GM10847 (cell line): Measurements from ENCODE around the gene CDH12.

Source experiments
- POLR2A ChIP-seq: IDR thresholded peaks from 2 replicates; pipeline ENCODE4 v1.6.1; 2011; ENCODE audit not compliant: insufficient read length; ENCODE audit errors: extremely low read depth

Gene CDH12

GRCh38 chr5:21834863-21835262 is 1018.3 kb downstream of the CDH12 start:
- no peak for TF ChIP-seq POLR2A

- no peak for TF ChIP-seq POLR2A
Observed at GRCh38 chr5:21831145-21831787, 1021.9 kb downstream of the CDH12 start.

GRCh38 chr5:21826884-21827283 is 1026.3 kb downstream of the CDH12 start:
- TF ChIP-seq POLR2A, result no peak

GRCh38 chr5:21823588-21823987 is 1029.6 kb downstream of the CDH12 start:
- no peak for TF ChIP-seq POLR2A

GRCh38 chr5:21823076-21823574 is 1030.0 kb downstream of the CDH12 start:
- no peak for TF ChIP-seq POLR2A

GRCh38 chr5:21820527-21820926 is 1032.6 kb downstream of the CDH12 start:
- no peak for TF ChIP-seq POLR2A

GRCh38 chr5:21818370-21818720 is 1034.8 kb downstream of the CDH12 start:
- TF ChIP-seq POLR2A, result no peak

- no peak for TF ChIP-seq POLR2A
Observed at GRCh38 chr5:21817668-21818369, 1035.3 kb downstream of the CDH12 start.

GRCh38 chr5:21810737-21811316 is 1042.3 kb downstream of the CDH12 start:
- no peak for TF ChIP-seq POLR2A

GRCh38 chr5:21809611-21810010 is 1043.5 kb downstream of the CDH12 start:
- no peak for TF ChIP-seq POLR2A

- TF ChIP-seq POLR2A, result no peak
Observed at GRCh38 chr5:21807953-21808352, 1045.2 kb downstream of the CDH12 start.

GRCh38 chr5:21806943-21807342 is 1046.2 kb downstream of the CDH12 start:
- no peak for TF ChIP-seq POLR2A

- no peak for TF ChIP-seq POLR2A
Observed at GRCh38 chr5:21806271-21806670, 1046.9 kb downstream of the CDH12 start.

- TF ChIP-seq POLR2A, result no peak
Observed at GRCh38 chr5:21802869-21803490, 1050.2 kb downstream of the CDH12 start.

- TF ChIP-seq POLR2A, result no peak
Observed at GRCh38 chr5:21802100-21802499, 1051.0 kb downstream of the CDH12 start.

- no peak for TF ChIP-seq POLR2A
Observed at GRCh38 chr5:21792748-21793147, 1060.4 kb downstream of the CDH12 start.
